ENCODE results near the gene PPP1R3E. TPM values are rescaled to one million over a fixed set of nuclear protein-coding genes. Genes with fewer than 3 reads are reported as not detected.
"Not testable (repeated sequence)": the region's sequence is repeated elsewhere in the genome, so short reads cannot be mapped to it uniquely, and the experiment has no call there.

The PPP1R3E gene
- total RNA-seq: 11.5 TPM

DNA sequence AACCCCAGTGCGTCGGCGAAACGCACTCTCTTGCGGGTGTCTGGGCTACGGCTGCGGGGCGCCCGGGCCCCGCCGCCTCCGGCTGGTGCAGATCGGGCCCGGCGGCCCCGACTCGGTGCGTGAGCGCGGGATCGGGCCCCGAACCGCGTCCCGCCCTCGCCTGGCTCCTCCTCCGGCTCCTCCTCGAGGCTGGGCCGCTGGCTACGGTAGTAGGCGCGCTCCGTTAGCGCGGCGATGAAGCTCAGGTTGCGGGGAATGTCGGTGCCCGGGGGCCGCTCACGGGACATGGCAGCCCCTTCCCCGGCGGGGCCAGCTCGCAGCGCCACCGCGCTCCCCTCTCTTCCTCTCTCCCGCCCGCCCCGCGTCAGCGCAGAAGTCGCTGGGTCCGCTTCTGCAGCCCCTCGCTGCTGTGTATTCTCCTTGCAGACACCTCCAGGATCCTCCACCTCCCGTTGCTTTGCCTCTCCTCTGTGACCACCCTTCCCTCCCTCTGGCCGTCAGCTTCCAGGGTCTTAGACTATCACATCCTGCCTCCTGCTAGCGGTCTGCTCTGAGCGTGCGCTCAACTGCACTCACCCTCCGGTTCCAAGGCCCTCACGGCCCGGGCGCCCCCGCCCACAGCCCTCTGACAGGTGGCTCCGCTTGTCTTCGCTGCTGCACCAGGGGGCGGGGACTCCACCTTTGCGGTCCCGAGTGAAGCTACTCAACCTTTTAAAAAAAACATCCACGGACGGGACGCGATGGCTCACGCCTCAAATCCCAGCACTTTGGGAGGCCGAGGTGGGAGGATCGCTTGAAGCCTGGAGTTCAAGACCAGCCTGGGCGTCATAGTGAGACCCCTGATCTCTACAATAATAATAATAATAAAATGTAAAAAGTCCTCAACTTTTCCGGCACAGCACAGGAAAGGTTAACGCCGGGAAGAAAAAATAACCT lies at the start of gene PPP1R3E:
Gene PPP1R3E, minus strand, starts transcription at position 570 of the 936 bp plus-strand sequence. Its CDS starts 283 bp downstream, at position 287.
- ATAC-seq (peak; percentile 65), DNase-seq (ENCODE audit: low spot score) (peak; percentile 79)

DNA sequence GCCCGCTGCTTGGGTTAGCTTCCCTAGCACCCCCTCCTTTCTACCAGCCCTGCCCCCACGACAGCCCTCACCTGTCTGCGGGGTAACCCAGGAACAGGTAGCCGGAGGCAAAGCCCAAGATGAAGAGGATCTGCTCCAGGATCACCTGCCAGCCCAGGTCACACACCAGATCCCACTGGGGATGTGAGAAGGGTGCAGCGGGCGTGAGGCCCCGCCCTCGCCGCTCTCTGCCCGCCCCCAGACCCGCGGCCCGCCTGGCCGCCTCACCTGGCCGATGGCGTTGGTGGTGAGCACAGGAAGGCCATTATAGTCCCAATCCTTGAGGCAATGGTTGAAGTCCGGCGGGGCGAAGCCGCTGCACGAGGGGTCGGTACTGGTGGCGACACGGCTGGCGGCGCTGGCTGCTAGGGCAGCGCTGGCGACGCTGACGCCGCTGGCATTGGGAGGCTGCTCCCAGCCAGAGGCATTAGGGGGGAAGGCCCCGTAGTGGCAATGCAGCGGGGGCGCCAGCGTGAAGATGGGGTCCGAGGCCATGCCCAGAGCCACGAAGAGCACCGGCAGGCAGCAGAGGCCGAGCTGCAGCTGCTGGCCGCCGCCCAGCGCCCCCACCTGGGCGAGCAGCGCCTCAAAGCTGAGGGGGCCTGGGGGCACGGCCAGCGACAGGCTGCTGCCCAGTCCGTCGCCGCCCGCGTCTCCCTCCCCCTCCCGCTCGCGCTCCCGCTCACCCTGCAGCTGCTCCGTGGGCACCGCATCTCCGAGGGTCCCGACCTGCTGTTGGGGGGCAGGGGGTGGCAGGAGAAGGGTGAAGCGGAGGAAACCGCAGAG lies 49.2 kb upstream of the PPP1R3E start:
- ATAC-seq (peak; percentile 27), DNase-seq (ENCODE audit: low spot score) (no peak)

GRCh38 chr14:23349156-23349845 lies 46.6 kb upstream of the PPP1R3E start:
- no peak for ATAC-seq
- peak; percentile 29 for DNase-seq (ENCODE audit: low spot score)

- ATAC-seq: no peak
- no peak for DNase-seq (ENCODE audit: low spot score)
These were observed 45.6 kb upstream of the PPP1R3E start for GRCh38 chr14:23348297-23348655.

DNA sequence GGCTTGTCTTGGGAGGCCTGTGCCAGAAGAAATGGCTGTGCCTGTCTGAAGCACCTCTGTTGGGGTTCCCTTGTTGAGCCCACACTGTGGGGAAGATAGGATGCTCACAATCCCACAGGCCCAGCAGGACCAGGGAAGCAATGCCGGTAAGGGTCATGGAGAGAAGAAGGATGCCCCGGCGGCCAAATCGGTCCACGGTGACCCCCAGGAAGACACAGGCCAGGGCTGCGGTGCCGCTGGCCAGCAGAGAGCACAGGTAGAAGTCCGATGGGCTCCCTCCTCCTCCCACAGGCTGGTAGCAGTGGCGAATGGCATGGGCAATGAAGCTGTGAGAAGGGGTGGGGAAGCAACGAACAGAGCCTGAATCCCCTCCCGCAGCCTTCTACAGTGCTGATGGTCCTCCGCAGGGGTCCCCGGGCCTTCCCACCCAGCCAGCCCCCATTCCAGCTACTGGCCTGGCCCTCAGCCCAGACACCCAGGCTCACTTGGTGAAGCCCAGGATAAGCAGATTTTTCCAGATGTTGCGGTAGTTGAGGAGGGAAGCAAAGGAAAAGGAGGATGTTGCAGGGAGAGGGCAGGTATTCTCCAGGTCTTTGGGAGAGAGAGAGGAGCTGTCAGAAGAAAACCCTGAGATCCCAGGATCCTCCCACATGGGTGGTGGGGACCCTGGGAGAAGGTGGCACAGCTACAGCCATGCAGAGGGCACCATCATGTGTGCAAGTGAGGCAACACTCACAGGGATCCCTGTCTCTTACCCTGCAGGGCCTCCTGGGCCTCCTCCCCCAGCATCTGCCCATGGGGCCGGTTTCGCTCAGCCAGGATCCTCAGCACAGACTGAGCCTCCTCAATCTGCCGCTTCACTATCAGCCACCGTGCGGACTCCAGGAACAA lies 45.0 kb upstream of the PPP1R3E start:
- no peak for DNase-seq (ENCODE audit: low spot score)

GRCh38 chr14:23346693-23347405 lies 44.2 kb upstream of the PPP1R3E start:
- ATAC-seq: no peak
- no peak for DNase-seq (ENCODE audit: low spot score)

More for the DNA sequence above, 45.0 kb upstream of the PPP1R3E start:
- ATAC-seq: no peak

DNA sequence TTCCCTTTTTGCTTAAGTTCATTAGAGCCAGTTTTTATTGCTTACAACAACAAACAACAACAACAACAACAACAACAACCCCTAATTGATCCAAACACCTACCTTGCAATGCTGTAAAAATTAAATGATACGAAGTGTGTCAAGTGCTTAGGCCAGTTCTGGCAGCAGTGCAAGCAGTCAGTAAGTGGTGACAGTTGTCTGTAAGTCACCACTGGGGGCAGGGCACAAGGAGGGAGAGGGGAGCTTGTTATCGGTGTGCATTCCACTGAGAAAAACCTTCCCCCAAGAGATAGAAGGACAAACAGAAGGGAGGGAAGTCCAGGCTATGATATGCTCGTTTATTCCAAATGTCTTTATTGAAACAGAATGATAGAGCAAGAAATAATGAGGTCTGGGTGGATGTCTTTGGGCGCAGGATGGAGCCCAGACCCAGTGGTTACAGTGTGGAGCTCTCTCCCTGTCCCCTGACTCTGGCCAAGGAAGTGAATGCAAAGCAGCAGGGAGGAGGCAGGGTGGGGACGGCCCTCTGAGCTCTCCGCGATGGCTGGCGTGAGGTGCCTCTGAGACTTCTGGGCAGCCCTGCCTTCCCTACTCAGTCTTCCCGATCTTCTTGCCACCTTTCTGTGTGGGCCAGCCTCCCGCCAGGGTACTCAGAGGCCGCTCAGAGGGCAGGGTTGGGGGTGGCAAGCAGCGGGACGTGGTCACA lies 43.5 kb upstream of the PPP1R3E start:
- DNase-seq (ENCODE audit: low spot score) (peak; percentile 18), ATAC-seq (no peak)

- DNase-seq (ENCODE audit: low spot score): peak; percentile 4
- no peak for ATAC-seq
These were observed 41.8 kb upstream of the PPP1R3E start for GRCh38 chr14:23344481-23344880.

DNA sequence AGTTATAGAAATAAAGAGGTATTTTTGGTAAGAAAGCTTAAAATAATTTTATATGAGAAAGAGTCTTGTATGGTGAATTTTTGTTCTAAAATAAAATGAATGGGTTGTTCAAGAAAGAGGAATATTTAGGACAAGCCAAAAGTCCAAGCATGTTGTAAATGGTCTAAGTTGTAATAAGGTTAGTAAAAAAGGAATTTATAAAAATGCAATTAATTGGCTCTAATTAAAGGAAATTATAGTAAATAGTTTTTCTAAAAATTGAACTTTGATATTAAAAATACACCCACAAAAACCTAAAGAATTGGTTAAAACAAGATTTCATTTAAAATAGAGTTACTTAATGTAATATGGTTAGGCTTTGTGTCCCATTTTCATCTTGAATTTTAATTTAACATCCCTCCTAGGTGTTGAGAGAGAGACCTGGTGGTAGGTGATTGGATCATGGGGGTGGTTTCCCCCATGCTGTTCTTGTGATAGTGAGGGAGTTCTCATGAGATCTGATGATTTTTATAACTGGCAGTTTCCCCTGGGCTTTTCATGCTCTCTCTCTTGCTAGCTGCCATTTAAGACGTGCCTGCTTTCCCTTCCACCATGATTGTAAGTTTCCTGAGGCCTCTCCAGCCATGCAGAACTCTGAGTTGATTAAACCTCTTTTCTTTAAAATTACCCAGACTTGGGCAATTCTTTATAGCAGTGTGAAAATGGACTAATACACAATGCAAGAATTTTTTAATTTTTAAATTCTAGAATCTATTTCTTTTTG lies 37.0 kb upstream of the PPP1R3E start:
- ATAC-seq: no peak
- DNase-seq (ENCODE audit: low spot score): no peak

DNA sequence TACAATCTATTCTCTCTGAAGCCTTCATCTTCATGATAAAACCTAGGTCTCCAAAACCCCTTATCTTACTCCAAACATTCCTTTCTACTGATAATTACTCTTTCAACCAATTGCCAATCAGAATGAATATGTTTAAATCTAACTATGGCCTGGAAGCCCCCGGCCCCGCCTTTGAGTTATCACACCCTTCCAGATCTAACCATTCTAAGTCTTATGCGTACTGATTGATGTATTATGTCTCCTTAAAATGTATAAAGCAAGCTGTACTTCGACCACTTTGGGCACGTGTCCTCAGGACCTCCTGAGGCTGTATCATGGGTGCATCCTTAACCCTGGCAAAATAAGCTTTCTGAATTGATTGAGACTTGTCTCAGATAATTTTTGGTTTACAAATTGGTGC lies 33.0 kb upstream of the PPP1R3E start:
- ATAC-seq: no peak
- no peak for DNase-seq (ENCODE audit: low spot score)

DNA sequence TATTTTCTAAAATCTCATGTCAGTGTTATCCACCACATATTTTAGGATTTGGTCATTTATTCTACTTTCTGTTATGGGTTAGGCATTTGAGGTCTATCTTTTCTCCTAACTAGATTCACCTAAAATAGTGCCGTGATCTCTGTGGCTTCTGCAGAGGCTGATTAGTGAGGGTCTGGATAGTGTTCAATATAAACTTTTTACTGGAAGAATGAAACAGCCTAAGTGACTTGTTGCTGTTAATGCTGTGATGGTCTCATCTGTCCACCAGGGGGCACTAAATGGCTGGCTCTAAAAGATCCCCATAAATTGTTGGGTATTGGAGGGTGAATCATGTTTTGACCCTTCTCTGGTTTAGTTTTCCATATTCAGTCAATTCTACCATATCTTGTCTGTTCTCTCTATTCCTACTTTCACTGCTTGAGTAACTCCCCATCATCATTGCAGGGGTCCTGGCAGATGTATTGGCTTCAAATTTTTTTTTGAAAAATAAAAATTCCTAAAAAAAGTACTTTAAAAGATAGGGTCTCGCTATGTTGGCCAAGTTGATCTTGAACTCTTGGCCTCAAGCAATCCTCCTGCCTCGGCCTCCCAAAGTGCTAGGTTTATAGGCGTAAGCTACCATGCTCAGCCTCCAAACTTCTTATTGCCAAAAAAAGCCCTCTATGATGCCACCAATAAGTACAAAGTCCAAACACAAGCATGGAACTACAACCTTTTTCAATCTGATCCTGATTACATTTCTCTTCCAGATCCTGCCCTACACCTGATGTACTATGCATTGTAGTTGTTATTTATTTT lies 25.5 kb upstream of the PPP1R3E start:
- ATAC-seq (peak; percentile 89), DNase-seq (ENCODE audit: low spot score) (peak; percentile 63)

GRCh38 chr14:23326491-23327332 lies 24.1 kb upstream of the PPP1R3E start:
- DNase-seq (ENCODE audit: low spot score) (no peak), ATAC-seq (no peak)

- ATAC-seq: not testable (repeated sequence)
These were observed 23.1 kb upstream of the PPP1R3E start for GRCh38 chr14:23325746-23326145.

DNA sequence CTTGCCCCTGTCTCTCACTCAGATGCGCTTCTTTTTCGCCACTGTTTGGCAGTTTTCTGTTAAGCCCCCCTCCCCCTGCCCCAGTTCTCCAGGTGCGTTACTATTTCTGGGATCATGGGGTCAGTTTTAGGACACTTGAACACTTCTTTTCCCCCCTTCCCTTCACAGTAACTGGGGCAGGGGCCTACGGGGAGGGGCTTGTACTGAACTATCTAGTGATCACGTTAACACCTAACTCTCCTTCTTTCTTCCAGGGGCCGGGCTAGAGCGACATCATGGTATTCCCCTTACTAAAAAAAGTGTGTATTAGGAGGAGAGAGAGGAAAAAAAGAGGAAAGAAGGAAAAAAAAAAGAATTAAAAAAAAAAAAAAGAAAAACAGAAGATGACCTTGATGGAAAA lies 22.3 kb upstream of the PPP1R3E start:
- ATAC-seq: no peak
- DNase-seq (ENCODE audit: low spot score): no peak

More at GRCh38 chr14:23325746-23326145, 23.1 kb upstream of the PPP1R3E start:
- DNase-seq (ENCODE audit: low spot score): not testable (repeated sequence)

GRCh38 chr14:23324455-23324846 lies 21.8 kb upstream of the PPP1R3E start:
- no peak for ATAC-seq
- DNase-seq (ENCODE audit: low spot score): no peak

- no peak for DNase-seq (ENCODE audit: low spot score)
- no peak for ATAC-seq
These were observed 21.3 kb upstream of the PPP1R3E start for GRCh38 chr14:23323838-23324454.

Measured in left lobe of liver (tissue), 2 donors.